Panc1 (cell line): ENCODE data around the gene HNF1A. TPM values are rescaled to one million over a fixed set of nuclear protein-coding genes. Genes with fewer than 3 reads are reported as not detected.
A peak's percentile ranks its signal among the peaks of the same experiment; 100 is the strongest.

Experiments used
- ATAC-seq: fragments of 200-7000 bp; cut with Tn5 transposase; 2 replicates; pipeline ENCODE4 v1.9.1; 2020; ENCODE audit warnings: mild to moderate bottlenecking, moderate library complexity
- BruUV-seq: library from RNA; stranded (reverse); fragments of 400-500 nt; replicated peaks from 2 replicates; lab custom pipeline; 2021; lab: Mats Ljungman, UMichigan
- CTCF ChIA-PET: fragments of 300-600 bp; sonication (Branson Sonifier 250); formaldehyde crosslinking; loops from one replicate; lab custom pipeline; 2022; ENCODE audit warnings: antibody characterized with exemption; lab: Charles Lee
- POLR2A ChIA-PET: fragments of 300-600 bp; sonication (Branson Sonifier 250); formaldehyde crosslinking; loops from one replicate; lab custom pipeline; 2022; ENCODE audit warnings: antibody characterized with exemption; lab: Charles Lee
- DNase-seq: peaks from one replicate; pipeline ENCODE4 v3.0.0-alpha.2; 2010; ENCODE audit warnings: low read depth, low spot score
- H3K27ac ChIP-seq: 2 replicates; pipeline ENCODE4 v1.5.1; 2011; ENCODE audit warnings: mild to moderate bottlenecking, low read length, inconsistent platforms
- H3K27me3 ChIP-seq: fragments of 200-500 bp; sonication (Bioruptor generic); 2 replicates; pipeline ENCODE4 v1.6.0; 2014; ENCODE audit warnings: low read length, inconsistent platforms; ENCODE audit not compliant: control insufficient read depth, insufficient read depth
- H3K36me3 ChIP-seq: fragments of 200-500 bp; sonication (Bioruptor generic); 2 replicates; pipeline ENCODE4 v1.5.1; 2014; ENCODE audit warnings: inconsistent platforms, mild to moderate bottlenecking, low read length, moderate library complexity; ENCODE audit not compliant: control insufficient read depth, insufficient read depth
- H3K4me1 ChIP-seq: 2 replicates; pipeline ENCODE4 v1.5.1; 2011; ENCODE audit warnings: inconsistent platforms, mild to moderate bottlenecking, low read length, moderate library complexity; ENCODE audit not compliant: control insufficient read depth, insufficient read depth
- H3K4me3 ChIP-seq, 2 experiments: 2 replicates each; pipeline ENCODE4 v1.5.1; 2011 to 2012; ENCODE audit warnings: low read depth in 2 of 2, low read length in 2 of 2, mild to moderate bottlenecking in 2 of 2, inconsistent platforms in 1 of 2, moderate library complexity in 1 of 2
- H3K9me3 ChIP-seq: fragments of 200-500 bp; sonication (Bioruptor generic); 2 replicates; pipeline ENCODE4 v1.5.1; 2014; ENCODE audit warnings: low read depth, mild to moderate bottlenecking, inconsistent platforms, low read length, moderate library complexity; ENCODE audit not compliant: control insufficient read depth, insufficient read depth
- CTCF ChIP-seq: fragments of 450-650 bp; IDR thresholded peaks from 2 replicates; pipeline ENCODE4 v1.5.1; 2017; ENCODE audit warnings: mild to moderate bottlenecking
- POLR2AphosphoS5 ChIP-seq: IDR thresholded peaks from 2 replicates; pipeline ENCODE4 v1.6.1; 2012; ENCODE audit warnings: mild to moderate bottlenecking, low read depth, low read length, moderate library complexity
- REST ChIP-seq, 2 experiments: IDR thresholded peaks; 2 replicates each; pipeline ENCODE4 v1.6.1; 2011 to 2012; ENCODE audit warnings: low read depth in 2 of 2, control low read depth in 1 of 2, low read length in 1 of 2, mild to moderate bottlenecking in 1 of 2, moderate library complexity in 1 of 2; ENCODE audit not compliant: insufficient read depth in 1 of 2
- SIN3A ChIP-seq: IDR thresholded peaks from 2 replicates; pipeline ENCODE4 v1.6.1; 2012; ENCODE audit warnings: low read depth, mild to moderate bottlenecking, low read length, moderate library complexity, borderline replicate concordance; ENCODE audit not compliant: insufficient read depth
- TCF7L2 ChIP-seq: IDR thresholded peaks from 2 replicates; pipeline ENCODE4 v1.6.1; 2011; ENCODE audit warnings: mild to moderate bottlenecking, low read depth, low read length, inconsistent platforms
- in situ Hi-C: cut with HindIII; loops from 2 replicates; pipeline ENCODE4 v1.10.0; 2016; ENCODE audit warnings: low sequenced_read_pairs, low pct_unique_long_range_greater_than_20kb
- intact Hi-C: fragments of 100-400 bp; cut with micrococcal nuclease; formaldehyde crosslinking; loops from one replicate; pipeline ENCODE4 v1.10.0; 2022; ENCODE audit not compliant: unreplicated experiment
- total RNA-seq: library from RNA; stranded (reverse); gene quantifications from one replicate; pipeline ENCODE4 v1.2.1, GENCODE V29; 2021; ENCODE audit not compliant: unreplicated experiment

HNF1A gene
- total RNA-seq, 1 experiment from 2014 or later = 0.26 TPM

- Histone ChIP-seq H3K4me1 (0 out of 2 replicates have a peak, but pooled peaks cover 6% of the 10 kb centered on the region), H3K9me3 (no peaks in the 10 kb centered on the region), H3K36me3 (no peaks in the 10 kb centered on the region), H3K4me3 (no peak overlapping the region), H3K27ac (no peak overlapping the region), H3K27me3 (no peaks in the 10 kb centered on the region)
- ATAC-seq = 0 out of 2 replicates have a peak, but pooled peaks have one; percentile 28
- ChIA-PET POLR2A (no interaction called here), CTCF (interaction anchor here (1.6 kb wide), 1 partner anchor 12 kb away, joined by 3 read pairs; no protein-coding TSS in a partner anchor)
- DNase-seq = no peak
- intact Hi-C loops (no loop called here), in situ Hi-C loops (no loop called here)
- TF ChIP-seq CTCF = no peak
- TF ChIP-seq POLR2AphosphoS5 = no peak
- TF ChIP-seq SIN3A = no peak
- no peak for TF ChIP-seq REST (IDR thresholded peaks at IDR 0.05; ENCODE audit: insufficient read depth in 1 of 2, low read depth in 2 of 2, low read length in 1 of 2)
- TF ChIP-seq TCF7L2 = no peak
- no TSS peak for BruUV-seq
Observed at GRCh38 chr12:120984351-120984898, 6.1 kb downstream of the HNF1A start.

- BruUV-seq = no TSS peak
Observed at GRCh38 chr12:120988234-120988633, 9.9 kb downstream of the HNF1A start.

More at GRCh38 chr12:120988234-120988633, 9.9 kb downstream of the HNF1A start:
- no peaks in the 10 kb centered on the region for H3K9me3 ChIP-seq
- no peak overlapping the region for H3K4me3 ChIP-seq
- H3K27me3 ChIP-seq = no peaks in the 10 kb centered on the region
- H3K36me3 ChIP-seq = no peaks in the 10 kb centered on the region
- TF ChIP-seq REST (IDR thresholded peaks at IDR 0.05; ENCODE audit: insufficient read depth in 1 of 2, low read depth in 2 of 2, low read length in 1 of 2) = no peak
- no peak for TF ChIP-seq TCF7L2
- TF ChIP-seq POLR2AphosphoS5 = no peak
- TF ChIP-seq CTCF = no peak
- TF ChIP-seq SIN3A = no peak
- CTCF ChIA-PET = no interaction called here
- intact Hi-C loops (no loop called here), in situ Hi-C loops (no loop called here)
- 0 out of 2 replicates have a peak, but pooled peaks cover 6% of the 10 kb centered on the region for H3K4me1 ChIP-seq
- DNase-seq = no peak
- ATAC-seq = no peak
- POLR2A ChIA-PET = no interaction called here
- H3K27ac ChIP-seq = no peak overlapping the region
